Mucosa of descending colon (tissue), 3 donors: ENCODE results near the gene CERS4. TPM values are rescaled to one million over a fixed set of nuclear protein-coding genes. Genes with fewer than 3 reads are reported as not detected.
A peak's percentile ranks its signal among the peaks of the same experiment; 100 is the strongest.
"Not testable (repeated sequence)": the region's sequence is repeated elsewhere in the genome, so short reads cannot be mapped to it uniquely, and the experiment has no call there.

Experiments
- ATAC-seq: fragments of 200-7000 bp; cut with Tn5 transposase; one replicate; pipeline ENCODE4 v1.9.1; 2020; ENCODE audit warnings: mild to moderate bottlenecking, moderate library complexity
- DNase-seq, 3 donors: peaks; one replicate each; pipeline ENCODE4 v3.0.0-alpha.2; 2020
- H3K36me3 ChIP-seq: fragments of 200-600 bp; one replicate; pipeline ENCODE4 v1.8.0; 2021; ENCODE audit warnings: low read depth, mild to moderate bottlenecking
- H3K4me1 ChIP-seq: fragments of 200-600 bp; one replicate; pipeline ENCODE4 v1.8.0; 2021; ENCODE audit warnings: low read depth, mild to moderate bottlenecking
- H3K4me3 ChIP-seq: fragments of 200-600 bp; one replicate; pipeline ENCODE4 v1.8.0; 2021; ENCODE audit warnings: mild to moderate bottlenecking
- H3K9me3 ChIP-seq: fragments of 200-600 bp; one replicate; pipeline ENCODE4 v1.8.0; 2021; ENCODE audit warnings: mild to moderate bottlenecking
- CTCF ChIP-seq: fragments of 200-600 bp; IDR thresholded peaks from one replicate; pipeline ENCODE4 v1.8.0; 2022; ENCODE audit warnings: antibody characterized with exemption, mild to moderate bottlenecking
- intact Hi-C, 2 donors: fragments of 100-400 bp; cut with DNase I in 1 of 2; cut with micrococcal nuclease in 1 of 2; formaldehyde crosslinking; loops; one replicate each; pipeline versions ENCODE4 v1.11.0 to v1.11.1; 2022; cut with DNase I, micrococcal nuclease
- total RNA-seq, 3 donors: library from RNA; stranded (reverse); fragmentation: NEBNext Ultra II Directional in 2 of 3; extraction: Animal tissue kit (Norgen Biotek cat#: 25700) in 2 of 3; gene quantifications; one replicate each; pipeline versions ENCODE4 v1.2.1 to v1.2.4, GENCODE V29; 2021 to 2023
- donor health status: DM: no; HTN: no; CAD: no; lungs with moderate emphysema.
- donor health status: DM: no; HTN: no; CAD: no.
- donor health status: DM: no; HTN: yes; CAD: no.

Gene CERS4
- total RNA-seq, 3 donors from 2014 or later: 3.1 to 37.1 (median 4.2) TPM

- ATAC-seq: peak; percentile 69
- Histone ChIP-seq H3K36me3 (no peaks in the 10 kb centered on the region), H3K9me3 (no peaks in the 10 kb centered on the region), H3K4me3 (no peak overlapping the region), H3K4me1 (no peaks in the 10 kb centered on the region)
- intact Hi-C loops: no loop called here
- DNase-seq: peak; percentile 33 to 80 (median 57)
- TF ChIP-seq CTCF: no peak
Measured at GRCh38 chr19:8194528-8195267, 14.5 kb upstream of the CERS4 start.

DNA sequence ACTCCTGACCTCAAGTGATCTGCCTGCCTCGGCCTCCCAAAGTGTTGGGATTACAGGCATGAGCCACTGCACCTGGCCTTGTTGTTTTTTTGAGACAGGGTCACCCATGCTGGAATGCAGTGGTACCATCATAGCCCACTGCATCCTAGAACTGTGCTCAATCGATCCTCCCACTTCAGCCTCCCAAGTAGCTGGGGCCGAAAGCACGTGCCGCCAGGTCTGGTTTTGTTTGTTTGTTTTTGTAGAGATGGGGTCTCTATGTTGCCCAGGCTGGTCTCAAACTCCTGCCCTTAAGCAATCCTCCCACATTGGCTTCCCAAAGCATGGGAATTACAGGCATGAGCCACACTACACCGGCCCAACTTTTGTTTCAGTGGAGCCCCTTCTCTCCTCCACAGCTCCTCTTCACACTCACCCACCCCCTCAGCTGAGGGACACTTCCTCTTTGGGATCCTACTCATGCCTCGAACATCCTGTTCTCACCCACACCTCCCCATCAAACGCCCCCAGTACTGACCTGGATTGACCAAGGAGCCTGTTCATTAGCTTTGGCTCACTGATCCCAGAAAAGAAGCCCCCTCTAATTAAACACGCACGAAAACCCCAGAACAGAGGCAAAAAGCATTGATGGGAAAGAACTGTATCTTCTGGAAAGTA, 12.8 kb upstream of the CERS4 start:
- no peak for TF ChIP-seq CTCF
- intact Hi-C loops: no loop called here
- Histone ChIP-seq H3K4me3 (no peak overlapping the region), H3K4me1 (no peaks in the 10 kb centered on the region), H3K36me3 (no peaks in the 10 kb centered on the region), H3K9me3 (no peaks in the 10 kb centered on the region)
- ATAC-seq: no peak
- no peak for DNase-seq

DNA sequence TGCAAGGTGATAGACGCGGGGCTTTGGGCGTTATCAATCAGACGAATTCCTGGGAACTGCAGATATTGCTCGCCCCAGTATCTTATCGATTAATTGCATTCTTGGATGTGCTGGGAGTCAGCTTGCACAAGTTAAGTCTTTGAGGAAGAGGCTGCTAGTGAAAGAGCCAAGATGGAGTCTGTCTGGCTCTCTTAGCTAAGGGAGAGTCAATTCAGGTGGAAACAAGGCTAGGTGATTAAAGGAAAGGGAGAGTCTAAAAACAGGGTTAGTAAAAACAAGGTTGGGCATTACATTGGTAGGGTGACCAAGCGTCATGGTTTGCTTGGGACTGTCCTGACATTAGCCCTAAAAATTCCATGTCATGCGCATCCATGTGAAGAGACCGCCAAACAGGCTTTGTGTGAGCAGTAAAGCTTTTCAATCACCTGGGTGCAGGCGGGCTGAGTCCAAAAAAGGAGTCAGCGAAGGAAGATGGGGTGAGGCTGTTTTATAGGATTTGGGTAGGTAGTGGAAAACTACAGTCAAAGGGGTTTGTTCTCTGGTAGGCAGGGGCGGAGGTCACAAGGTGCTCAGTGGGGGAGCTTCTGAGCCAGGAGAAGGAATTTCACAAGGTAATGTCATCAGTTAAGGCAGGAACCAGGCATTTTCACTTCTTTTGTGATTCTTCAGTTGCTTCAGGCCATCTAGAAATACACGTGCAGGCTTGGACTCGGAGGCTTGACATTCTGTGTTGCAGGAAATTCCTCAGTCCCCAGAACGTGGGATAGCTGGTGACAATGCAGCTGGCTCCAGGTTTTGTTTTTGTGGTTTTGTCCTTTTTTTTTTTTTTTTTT, 5.7 kb upstream of the CERS4 start:
- ATAC-seq, H3K4me1 ChIP-seq, intact Hi-C loops, H3K9me3 ChIP-seq, H3K4me3 ChIP-seq, H3K36me3 ChIP-seq, DNase-seq: not testable (repeated sequence)

- intact Hi-C loops: no loop called here
- Histone ChIP-seq H3K4me3 (no peak overlapping the region), H3K36me3 (no peaks in the 10 kb centered on the region), H3K4me1 (peaks cover 5% of the 10 kb centered on the region), H3K9me3 (no peaks in the 10 kb centered on the region)
- DNase-seq (no peak), ATAC-seq (no peak)
- no peak for TF ChIP-seq CTCF
Measured at GRCh38 chr19:8204961-8205360, 4.2 kb upstream of the CERS4 start.

DNA sequence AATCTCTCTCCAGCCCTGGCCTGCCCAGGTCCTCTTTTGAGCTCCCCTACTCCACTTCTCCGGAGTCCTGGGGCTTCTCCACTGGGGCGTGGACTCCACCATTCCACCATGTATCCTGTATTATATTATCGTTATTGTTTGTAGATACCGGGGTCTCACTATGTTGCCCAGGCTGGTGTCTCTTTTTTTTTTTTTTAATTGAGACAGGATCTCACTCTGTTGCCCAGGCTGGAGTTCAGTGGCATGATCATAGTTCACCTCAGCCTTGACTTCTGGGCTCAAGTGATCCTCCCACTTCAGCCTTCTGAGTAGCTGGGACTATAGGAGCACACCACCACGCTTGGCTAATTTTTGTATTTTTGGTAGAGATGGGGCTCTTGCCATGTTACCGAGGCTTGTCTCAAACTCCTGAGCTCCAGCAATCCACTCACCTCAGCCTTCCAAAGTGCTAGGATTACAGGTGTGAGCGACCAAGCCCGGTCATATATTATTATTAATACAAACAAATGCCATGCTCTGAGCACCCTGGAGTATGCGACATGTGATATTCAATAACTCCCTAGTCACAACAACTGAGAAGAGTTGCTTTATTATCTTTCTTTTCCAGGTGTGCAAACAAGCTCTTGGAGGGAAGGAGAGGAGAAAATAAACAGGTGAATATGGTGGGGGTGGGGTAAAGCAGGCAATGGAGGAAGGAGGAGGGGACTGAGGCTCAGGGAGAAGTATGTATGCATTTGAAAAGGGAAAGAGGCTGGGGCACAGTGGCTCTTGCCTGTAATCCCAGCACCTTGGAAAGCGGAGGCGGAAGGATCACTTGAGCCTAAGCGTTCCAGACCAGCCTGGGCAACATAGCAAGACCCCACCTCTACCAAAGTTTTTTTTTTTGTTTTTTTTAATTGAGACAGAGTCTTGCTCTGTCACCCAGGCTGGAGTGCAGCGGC, 2.8 kb upstream of the CERS4 start:
- intact Hi-C loops: no loop called here
- Histone ChIP-seq H3K36me3 (no peaks in the 10 kb centered on the region), H3K9me3 (no peaks in the 10 kb centered on the region), H3K4me3 (no peak overlapping the region), H3K4me1 (peaks cover 9% of the 10 kb centered on the region)
- DNase-seq (no peak), ATAC-seq (no peak)
- no peak for TF ChIP-seq CTCF

DNA sequence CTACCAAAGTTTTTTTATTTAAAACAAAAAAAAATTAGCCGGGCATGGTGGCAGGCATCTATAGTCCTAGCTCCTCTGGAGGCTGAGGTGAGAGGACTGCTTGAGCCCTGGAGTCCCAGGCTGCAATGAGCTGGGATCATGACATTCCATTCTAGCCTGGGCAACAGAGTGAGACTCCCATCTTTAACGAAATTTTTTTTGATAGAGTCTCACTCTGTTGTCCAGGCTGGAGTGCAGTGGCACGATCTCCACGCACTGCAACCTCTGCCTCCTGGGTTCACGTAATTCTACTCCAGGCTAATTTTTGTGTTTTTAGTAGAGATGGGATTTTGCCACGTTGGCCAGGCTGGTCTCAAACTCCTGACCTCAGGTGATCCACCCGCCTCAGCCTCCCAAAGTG, 1.8 kb upstream of the CERS4 start:
- DNase-seq, ATAC-seq, H3K4me3 ChIP-seq, intact Hi-C loops, H3K9me3 ChIP-seq, H3K4me1 ChIP-seq, H3K36me3 ChIP-seq: not testable (repeated sequence)
